BJ (cell line): Measurements from ENCODE around the gene RAP1GAP. TPM values are rescaled to one million over a fixed set of nuclear protein-coding genes. Genes with fewer than 3 reads are reported as not detected.

Experiments used
- CTCF ChIA-PET: fragments of 350-600 bp; formaldehyde crosslinking; extraction: SDS; loops from one replicate; lab custom pipeline; 2021; ENCODE audit warnings: antibody characterized with exemption, inconsistent platforms; lab: Yijun Ruan, JAX
- POLR2A ChIA-PET: fragments of 300-600 bp; sonication (Branson Sonifier 250); formaldehyde crosslinking; extraction: SDS; loops from one replicate; lab custom pipeline; 2021; ENCODE audit warnings: antibody characterized with exemption; lab: Charles Lee
- DNase-seq: peaks from one replicate; pipeline ENCODE4 v3.0.0-alpha.2; 2011; ENCODE audit warnings: low read depth
- H3K27me3 ChIP-seq: 2 replicates; pipeline ENCODE4 v1.6.0; 2011; ENCODE audit warnings: low read length; ENCODE audit not compliant: control insufficient read depth, insufficient read depth
- H3K36me3 ChIP-seq: 2 replicates; pipeline ENCODE4 v1.5.1; 2011; ENCODE audit warnings: low read length; ENCODE audit not compliant: control insufficient read depth, insufficient read depth
- H3K4me3 ChIP-seq: 2 replicates; pipeline ENCODE4 v1.5.1; 2011; ENCODE audit warnings: low read depth, mild to moderate bottlenecking, control low read depth, low read length
- CTCF ChIP-seq: IDR thresholded peaks from 2 replicates; pipeline ENCODE4 v1.5.1; 2011; ENCODE audit warnings: low read depth, mild to moderate bottlenecking, control low read depth, inconsistent platforms, low read length, moderate library complexity; ENCODE audit not compliant: insufficient read depth
- polyA plus RNA-seq: library from polyadenylated mRNA; depleted of rRNA; stranded (reverse); fragments of >200 nt; gene quantifications from 2 replicates; pipeline ENCODE4 v1.2.3, GENCODE V29; 2011

The RAP1GAP gene
- polyA plus RNA-seq, 1 experiment = 0.16 TPM

GRCh38 chr1:21689661-21690372, 20.7 kb upstream of the RAP1GAP start:
- no peak for TF ChIP-seq CTCF
- CTCF ChIA-PET = no interaction called here
- Histone ChIP-seq H3K27me3 (no peaks in the 10 kb centered on the region), H3K36me3 (peaks cover 12% of the 10 kb centered on the region), H3K4me3 (no peak overlapping the region)
- POLR2A ChIA-PET = no interaction called here
- DNase-seq = no peak

GRCh38 chr1:21687081-21687529, 17.9 kb upstream of the RAP1GAP start:
- Histone ChIP-seq H3K27me3 (no peaks in the 10 kb centered on the region), H3K36me3 (peaks cover 11% of the 10 kb centered on the region), H3K4me3 (no peak overlapping the region)
- DNase-seq = no peak
- ChIA-PET POLR2A (no interaction called here), CTCF (no interaction called here)
- TF ChIP-seq CTCF = no peak

GRCh38 chr1:21685946-21686678, 17.0 kb upstream of the RAP1GAP start:
- ChIA-PET POLR2A (no interaction called here), CTCF (interaction anchor here (1.5 kb wide), 1 partner anchor 14 kb away, joined by 3 read pairs; no protein-coding TSS in a partner anchor)
- Histone ChIP-seq H3K4me3 (no peak overlapping the region), H3K27me3 (no peaks in the 10 kb centered on the region), H3K36me3 (peaks cover 12% of the 10 kb centered on the region)
- DNase-seq = no peak
- no peak for TF ChIP-seq CTCF

GRCh38 chr1:21681426-21681825, 12.3 kb upstream of the RAP1GAP start:
- no peak for TF ChIP-seq CTCF
- ChIA-PET CTCF (no interaction called here), POLR2A (interaction anchor here (0.6 kb wide), 1 partner anchor 241 kb away, joined by 4 read pairs; no protein-coding TSS in a partner anchor)

GRCh38 chr1:21680918-21681317, 11.8 kb upstream of the RAP1GAP start:
- ChIA-PET POLR2A (interaction anchor here (0.6 kb wide), 2 partner anchors 15 to 240 kb away, joined by 3 to 4 read pairs; no protein-coding TSS in a partner anchor), CTCF (no interaction called here)
- H3K27me3 ChIP-seq = no peaks in the 10 kb centered on the region

More at GRCh38 chr1:21681426-21681825, 12.3 kb upstream of the RAP1GAP start:
- Histone ChIP-seq H3K4me3 (no peak overlapping the region), H3K27me3 (no peaks in the 10 kb centered on the region), H3K36me3 (peaks cover 3% of the 10 kb centered on the region)
- no peak for DNase-seq

More at GRCh38 chr1:21680918-21681317, 11.8 kb upstream of the RAP1GAP start:
- no peak overlapping the region for H3K4me3 ChIP-seq
- DNase-seq = peak; percentile 61
- H3K36me3 ChIP-seq = peaks cover 3% of the 10 kb centered on the region
- no peak for TF ChIP-seq CTCF
